Progenitor cell of endocrine pancreas (in vitro differentiated cells): Measurements from ENCODE around the gene ENDOG. TPM values are rescaled to one million over a fixed set of nuclear protein-coding genes. Genes with fewer than 3 reads are reported as not detected.
"Not testable (repeated sequence)": the region's sequence is repeated elsewhere in the genome, so short reads cannot be mapped to it uniquely, and the experiment has no call there.

Experiments
- DNase-seq: peaks from one replicate; pipeline ENCODE4 v3.0.0; 2021; ENCODE audit warnings: low spot score; ENCODE audit not compliant: unreplicated experiment
- H3K27ac Mint-ChIP-seq: 2 replicates; pipeline ENCODE4 v1.8.0; 2021; ENCODE audit warnings: mild to moderate bottlenecking, moderate library complexity, mixed read lengths
- H3K27me3 Mint-ChIP-seq: 2 replicates; pipeline ENCODE4 v1.8.0; 2021; ENCODE audit warnings: mixed read lengths
- H3K36me3 Mint-ChIP-seq: 2 replicates; pipeline ENCODE4 v1.8.0; 2022; ENCODE audit warnings: mixed read lengths; ENCODE audit not compliant: insufficient read depth
- H3K4me1 Mint-ChIP-seq: 2 replicates; pipeline ENCODE4 v1.8.0; 2021; ENCODE audit warnings: low read depth, mixed read lengths
- H3K4me3 Mint-ChIP-seq: 2 replicates; pipeline ENCODE4 v1.8.0; 2021; ENCODE audit warnings: low read depth, mild to moderate bottlenecking, moderate library complexity, mixed read lengths
- H3K9me3 Mint-ChIP-seq: 2 replicates; pipeline ENCODE4 v1.8.0; 2021; ENCODE audit warnings: low read depth, mixed read lengths
- total RNA-seq: library from RNA; stranded (reverse); gene quantifications from 2 replicates; pipeline ENCODE4 v1.2.1, GENCODE V29; 2021
- TF ChIP-seq, protein P1 (sequence below): fragments of 200-600 bp; sonication (generic); IDR thresholded peaks from one replicate; pipeline ENCODE4 v1.5.0; 2021; ENCODE audit warnings: antibody characterized with exemption, mild to moderate bottlenecking; ENCODE audit not compliant: unreplicated experiment

ENDOG gene
- total RNA-seq, 1 donor from 2014 or later: 14.7 TPM

DNA sequence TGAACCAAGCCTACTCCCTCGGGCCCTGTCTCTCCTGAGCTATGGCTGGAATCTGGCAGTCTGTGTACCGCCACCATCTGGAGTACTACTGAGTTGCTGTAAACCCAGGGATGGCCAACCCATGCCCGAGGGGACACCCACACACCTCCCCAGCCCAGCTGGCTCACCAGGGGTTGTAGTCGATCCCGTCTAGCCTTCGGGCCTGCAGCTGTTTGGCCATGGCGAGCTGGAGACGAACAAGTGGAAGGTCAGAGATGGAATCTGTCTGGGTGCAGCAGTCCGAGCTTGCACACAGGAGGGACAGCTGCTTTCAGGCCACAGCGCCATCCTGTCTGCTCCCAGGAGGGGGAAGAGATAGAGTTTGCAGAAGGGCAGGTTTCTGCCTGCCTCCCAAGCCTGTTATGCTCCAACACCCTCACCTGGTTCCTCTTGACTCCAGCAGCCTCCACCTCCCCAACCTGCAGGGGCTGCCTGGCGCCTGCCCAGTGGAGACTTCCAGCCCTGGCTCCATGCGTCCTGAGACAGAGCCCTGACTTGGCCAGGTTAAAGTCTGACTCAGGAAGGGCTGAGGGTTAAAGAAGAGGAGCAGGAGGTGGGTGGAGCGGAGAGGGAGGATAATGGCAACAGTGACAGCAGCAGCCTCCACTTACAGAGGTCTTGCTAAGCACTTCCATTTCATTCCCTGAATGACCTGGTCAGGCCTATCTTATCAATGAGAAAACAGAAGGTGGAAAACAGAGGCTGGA is 27.1 kb downstream of the ENDOG start:
- TF ChIP-seq, protein P1, sequence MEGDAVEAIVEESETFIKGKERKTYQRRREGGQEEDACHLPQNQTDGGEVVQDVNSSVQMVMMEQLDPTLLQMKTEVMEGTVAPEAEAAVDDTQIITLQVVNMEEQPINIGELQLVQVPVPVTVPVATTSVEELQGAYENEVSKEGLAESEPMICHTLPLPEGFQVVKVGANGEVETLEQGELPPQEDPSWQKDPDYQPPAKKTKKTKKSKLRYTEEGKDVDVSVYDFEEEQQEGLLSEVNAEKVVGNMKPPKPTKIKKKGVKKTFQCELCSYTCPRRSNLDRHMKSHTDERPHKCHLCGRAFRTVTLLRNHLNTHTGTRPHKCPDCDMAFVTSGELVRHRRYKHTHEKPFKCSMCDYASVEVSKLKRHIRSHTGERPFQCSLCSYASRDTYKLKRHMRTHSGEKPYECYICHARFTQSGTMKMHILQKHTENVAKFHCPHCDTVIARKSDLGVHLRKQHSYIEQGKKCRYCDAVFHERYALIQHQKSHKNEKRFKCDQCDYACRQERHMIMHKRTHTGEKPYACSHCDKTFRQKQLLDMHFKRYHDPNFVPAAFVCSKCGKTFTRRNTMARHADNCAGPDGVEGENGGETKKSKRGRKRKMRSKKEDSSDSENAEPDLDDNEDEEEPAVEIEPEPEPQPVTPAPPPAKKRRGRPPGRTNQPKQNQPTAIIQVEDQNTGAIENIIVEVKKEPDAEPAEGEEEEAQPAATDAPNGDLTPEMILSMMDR: peak; percentile 30
- H3K4me3 Mint-ChIP-seq: no peak overlapping the region
- peaks cover 13% of the 10 kb centered on the region for H3K4me1 Mint-ChIP-seq
- peaks cover 8% of the 10 kb centered on the region for H3K36me3 Mint-ChIP-seq
- peak overlapping the region; percentile 18 for H3K27ac Mint-ChIP-seq
- no peak for DNase-seq
- peaks cover 10% of the 10 kb centered on the region for H3K9me3 Mint-ChIP-seq
- no peaks in the 10 kb centered on the region for H3K27me3 Mint-ChIP-seq

DNA sequence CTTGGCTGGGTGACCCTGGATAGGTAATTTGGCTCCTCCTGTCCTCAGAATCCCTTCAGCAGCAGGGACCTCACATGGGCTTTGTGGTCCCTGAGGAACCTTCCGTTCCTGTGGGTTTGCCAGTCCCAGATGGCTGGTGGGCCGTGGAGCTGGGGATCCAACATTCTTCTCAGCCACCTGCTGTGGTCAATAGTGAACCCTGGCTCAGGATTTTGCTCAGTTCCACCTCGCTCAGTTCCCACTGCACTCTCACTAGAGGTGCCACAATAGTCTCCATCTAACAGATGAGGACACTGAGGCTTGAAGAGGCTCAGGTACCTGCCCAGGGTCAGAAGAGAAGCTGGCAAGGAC is 28.4 kb downstream of the ENDOG start:
- no peak for DNase-seq
- peaks cover 13% of the 10 kb centered on the region for H3K4me1 Mint-ChIP-seq
- H3K4me3 Mint-ChIP-seq: no peak overlapping the region
- TF ChIP-seq, protein P1: no peak
- H3K27me3 Mint-ChIP-seq: no peaks in the 10 kb centered on the region
- H3K27ac Mint-ChIP-seq: no peak overlapping the region
- H3K9me3 Mint-ChIP-seq: peaks cover 23% of the 10 kb centered on the region
- H3K36me3 Mint-ChIP-seq: peaks cover 18% of the 10 kb centered on the region

DNA sequence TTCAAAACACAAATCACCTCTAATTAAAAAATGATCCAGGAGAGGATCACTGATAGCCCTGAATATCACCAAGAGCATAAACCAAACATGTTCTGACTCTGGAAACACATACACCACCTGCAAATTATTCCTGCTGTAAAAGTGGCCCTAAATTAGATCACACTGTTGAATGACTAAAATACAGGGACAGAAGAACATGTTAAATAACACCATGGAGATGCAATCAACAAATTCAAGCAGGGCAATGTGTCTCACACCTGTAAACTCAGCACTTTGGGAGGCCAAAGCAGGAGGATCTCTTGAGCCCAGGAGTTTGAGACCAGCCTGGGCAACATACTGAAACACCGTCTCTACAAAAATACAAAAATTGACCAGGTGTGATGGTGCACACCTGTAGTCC is 29.5 kb downstream of the ENDOG start:
- Mint-ChIP-seq H3K27ac (no peak overlapping the region), H3K9me3 (peaks cover 23% of the 10 kb centered on the region), H3K4me3 (no peak overlapping the region), H3K27me3 (no peaks in the 10 kb centered on the region), H3K36me3 (peaks cover 18% of the 10 kb centered on the region), H3K4me1 (peaks cover 17% of the 10 kb centered on the region)
- TF ChIP-seq, protein P1: no peak
- no peak for DNase-seq

DNA sequence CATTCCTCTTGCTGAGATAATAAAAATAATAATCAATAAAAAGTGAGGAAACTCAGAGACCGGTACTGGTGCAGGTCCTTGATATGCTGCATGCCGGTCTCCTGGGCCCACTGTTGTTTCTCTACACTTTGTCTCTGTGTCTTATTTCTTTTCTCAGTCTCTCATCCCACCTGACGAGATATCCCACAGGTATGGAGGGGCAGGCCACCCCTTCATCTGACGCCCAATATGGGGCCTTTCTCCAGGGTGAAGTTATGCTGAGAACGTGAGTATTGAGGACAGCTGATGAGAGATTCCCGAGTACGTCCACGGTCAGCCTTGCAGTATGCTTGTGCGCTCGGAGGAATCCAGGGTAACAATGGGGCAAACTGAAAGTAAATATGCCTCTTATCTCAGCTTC is 32.7 kb downstream of the ENDOG start:
- DNase-seq, H3K4me3 Mint-ChIP-seq, H3K27me3 Mint-ChIP-seq, H3K27ac Mint-ChIP-seq: not testable (repeated sequence)
- Mint-ChIP-seq H3K9me3 (peaks cover 23% of the 10 kb centered on the region), H3K36me3 (peaks cover 18% of the 10 kb centered on the region), H3K4me1 (peaks cover 14% of the 10 kb centered on the region)

DNA sequence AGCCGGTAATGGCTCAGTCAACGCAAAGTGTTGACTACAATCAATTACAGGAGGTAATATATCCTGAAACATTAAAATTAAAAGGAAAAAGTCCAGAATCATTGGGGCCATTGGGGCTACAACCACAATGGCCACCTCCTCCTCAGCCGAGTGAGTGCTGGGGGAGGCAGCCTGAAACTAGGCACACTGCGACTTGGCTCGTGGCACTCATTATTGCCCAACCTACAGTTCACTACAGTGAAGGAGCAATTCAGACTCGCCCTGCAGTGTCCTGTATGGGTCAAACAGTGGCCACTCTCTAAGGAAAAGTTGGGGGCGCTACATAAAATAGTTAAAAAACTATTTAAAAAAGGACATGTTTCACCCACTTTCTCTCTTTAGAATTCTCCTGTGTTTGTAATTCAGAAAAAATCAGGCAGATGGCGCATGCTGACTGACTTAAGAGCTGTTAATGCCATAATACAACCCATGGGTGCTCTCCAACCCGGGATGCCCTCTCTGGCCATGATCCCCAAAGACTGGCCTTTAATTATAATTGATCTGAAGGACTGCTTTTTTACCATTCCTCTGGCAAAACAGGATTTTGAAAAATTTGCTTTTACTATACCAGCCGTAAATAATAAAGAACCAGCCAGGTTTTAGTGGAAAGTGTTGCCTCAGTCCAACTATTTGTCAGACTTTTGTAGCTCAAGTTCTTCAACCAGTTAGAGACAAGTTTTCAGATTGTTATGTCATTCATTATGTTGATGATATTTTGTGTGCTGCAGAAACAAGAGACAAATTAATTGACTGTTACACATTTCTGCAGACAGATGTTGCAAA is 33.7 kb downstream of the ENDOG start:
- H3K4me1 Mint-ChIP-seq: peaks cover 19% of the 10 kb centered on the region
- H3K27me3 Mint-ChIP-seq, H3K4me3 Mint-ChIP-seq, DNase-seq, H3K27ac Mint-ChIP-seq: not testable (repeated sequence)
- peaks cover 18% of the 10 kb centered on the region for H3K36me3 Mint-ChIP-seq
- TF ChIP-seq, protein P1: peak; percentile 47
- peaks cover 23% of the 10 kb centered on the region for H3K9me3 Mint-ChIP-seq

DNA sequence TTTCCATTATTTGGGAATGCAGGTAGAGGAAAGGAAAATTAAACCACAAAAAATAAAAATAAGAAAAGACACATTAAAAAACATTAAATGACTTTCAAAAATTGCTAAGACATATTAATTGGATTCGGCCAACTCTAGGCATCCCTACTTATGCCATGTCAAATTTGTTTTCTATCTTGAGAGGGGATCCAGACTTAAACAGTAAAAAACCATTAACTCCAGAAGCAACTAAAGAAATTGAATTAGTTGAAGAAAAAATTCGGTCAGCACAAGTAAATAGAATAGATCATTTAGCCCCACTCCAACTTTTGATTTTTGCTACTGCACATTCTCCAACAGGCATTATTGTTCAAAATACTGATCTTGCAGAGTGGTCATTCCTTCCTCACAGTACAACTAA is 34.3 kb downstream of the ENDOG start:
- peaks cover 17% of the 10 kb centered on the region for H3K36me3 Mint-ChIP-seq
- peaks cover 22% of the 10 kb centered on the region for H3K9me3 Mint-ChIP-seq
- peaks cover 21% of the 10 kb centered on the region for H3K4me1 Mint-ChIP-seq
- not testable (repeated sequence) for H3K27me3 Mint-ChIP-seq, DNase-seq, H3K4me3 Mint-ChIP-seq, H3K27ac Mint-ChIP-seq

DNA sequence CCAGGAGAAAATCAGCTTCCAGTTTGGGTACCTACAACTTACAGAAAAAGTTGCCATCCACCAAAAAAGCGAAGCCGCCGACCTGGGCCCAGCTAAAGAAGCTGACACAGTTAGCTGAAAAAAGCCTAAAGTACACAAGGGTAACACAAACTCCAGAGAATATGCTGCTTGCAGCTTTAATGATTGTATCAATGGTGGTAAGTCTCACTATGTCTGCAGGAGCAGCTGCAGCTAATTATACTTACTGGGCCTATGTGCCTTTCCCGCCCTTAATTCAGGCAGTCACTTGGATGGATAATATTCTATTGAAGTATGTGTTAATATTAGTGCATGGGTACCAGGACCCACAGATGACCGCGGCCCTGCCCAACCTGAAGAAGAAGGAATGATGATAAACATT is 36.2 kb downstream of the ENDOG start:
- Mint-ChIP-seq H3K9me3 (peaks cover 16% of the 10 kb centered on the region), H3K36me3 (peaks cover 15% of the 10 kb centered on the region), H3K4me1 (peaks cover 19% of the 10 kb centered on the region)
- H3K4me3 Mint-ChIP-seq, H3K27me3 Mint-ChIP-seq, DNase-seq, H3K27ac Mint-ChIP-seq: not testable (repeated sequence)

DNA sequence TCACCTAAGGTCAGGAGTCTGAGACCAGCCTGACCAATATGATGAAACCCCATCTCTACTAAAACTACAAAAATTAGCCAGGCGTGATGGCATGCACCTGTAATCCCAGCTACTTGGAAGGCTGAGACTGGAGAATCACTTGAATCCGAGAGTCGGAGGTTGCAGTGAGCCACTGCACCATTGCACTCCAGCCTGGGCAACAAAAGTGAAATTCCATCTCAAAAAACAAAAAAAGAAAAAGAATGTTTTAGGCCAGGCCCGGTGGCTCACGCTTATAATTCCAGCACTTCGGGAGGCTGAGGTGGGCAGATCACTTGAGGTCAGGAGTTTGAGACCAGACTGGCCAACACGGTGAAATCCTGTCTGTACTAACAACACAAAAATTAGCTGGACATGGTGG is 40.2 kb downstream of the ENDOG start:
- not testable (repeated sequence) for H3K36me3 Mint-ChIP-seq, H3K27ac Mint-ChIP-seq, H3K9me3 Mint-ChIP-seq, H3K4me3 Mint-ChIP-seq, H3K27me3 Mint-ChIP-seq, DNase-seq
- H3K4me1 Mint-ChIP-seq: peaks cover 15% of the 10 kb centered on the region
